ENCODE measurements around the gene LRRC26. TPM values are rescaled to one million over a fixed set of nuclear protein-coding genes. Genes with fewer than 3 reads are reported as not detected.
A peak's percentile ranks its signal among the peaks of the same experiment; 100 is the strongest.

LRRC26 gene
- polyA plus RNA-seq, 2 of the 4 experiments (the other 2 are of a cell fraction), result 0.08 to 1.0 TPM

GRCh38 chr9:137162505-137163364 is 7.1 kb downstream of the LRRC26 start:
- Histone ChIP-seq H3K4me2 (peak overlapping the region; percentile 76), H3K4me3 (peak overlapping the region; percentile 38), H3K9me3 (no peaks in the 10 kb centered on the region), H3K27ac (peak overlapping the region; percentile 54 to 85), H3K4me1 (peaks cover 29% of the 10 kb centered on the region)
- ChIA-PET CTCF (interaction anchor here (0.7 to 7.4 kb wide), 14 partner anchors 8 to 96 kb away, joined by 3 to 57 read pairs (median 4); partner anchors contain the start of genes LRRC26, RNF224, SSNA1 and TMEM210), POLR2A (interaction anchor here (0.6 to 2.1 kb wide), 8 partner anchors 13 to 78 kb away, joined by 3 to 9 read pairs (median 4); partner anchors contain the start of genes RNF224, TPRN and TUBB4B)
- TF ChIP-seq MAX (IDR thresholded peaks at IDR 0.05) (peak; percentile 50; the same call in 1 of the 2 replicates), CTCF (IDR thresholded peaks at IDR 0.05) (peak; percentile 14; the same call in 1 of the 3 replicates), ELK1 (IDR thresholded peaks at IDR 0.05; ENCODE audit: low read depth, low read length) (no peak), SMC3 (IDR thresholded peaks at IDR 0.05) (0 out of 3 replicates have a peak, but pooled peaks have one; percentile 17), HMGXB4 (CRISPR knock-in tag; IDR thresholded peaks at IDR 0.05; ENCODE audit: borderline replicate concordance) (no peak), E2F6 (IDR thresholded peaks at IDR 0.05; ENCODE audit: borderline replicate concordance, low read depth) (peak; percentile 78)
- FAIRE-seq (no peak), ATAC-seq (peak; percentile 25 to 60; a peak in 5 of 6 replicates), DNase-seq (ENCODE audit: low read depth in 1 of 2, low spot score in 1 of 2) (peak in 1 of 2 experiments; percentile 76)
- WGBS (ENCODE audit: missing lambda C conversion rate), result 19% methylated on average over 31 of the region's 74 CpGs

GRCh38 chr9:137161558-137162486 is 8.0 kb downstream of the LRRC26 start:
- FAIRE-seq (no peak), ATAC-seq (peak in 1 of 2 experiments; percentile 13; a peak in 3 of 6 replicates), DNase-seq (ENCODE audit: low read depth in 1 of 2, low spot score in 1 of 2) (peak in 1 of 2 experiments; percentile 43)
- ChIA-PET POLR2A (interaction anchor here (0.9 to 2.1 kb wide), 3 partner anchors 32 to 79 kb away, joined by 7 to 9 read pairs (median 8); partner anchors contain the start of gene TUBB4B), CTCF (interaction anchor here (0.6 to 7.4 kb wide), 11 partner anchors 9 to 95 kb away, joined by 3 to 57 read pairs (median 4); partner anchors contain the start of genes LRRC26, SSNA1 and TMEM210)
- TF ChIP-seq HOXB13 (CRISPR knock-in tag; IDR thresholded peaks at IDR 0.05; ENCODE audit: low read depth) (no peak), MAX (IDR thresholded peaks at IDR 0.05) (peak; percentile 44; the same call in 1 of the 2 replicates)
- H3K9me3 ChIP-seq, result no peaks in the 10 kb centered on the region
- WGBS (ENCODE audit: missing lambda C conversion rate), result 15% methylated on average over 29 of the region's 71 CpGs
- H3K27ac ChIP-seq, result peak overlapping the region in 1 of 2 experiments; percentile 10; a peak in 1 of 6 replicates
- peaks cover 22% of the 10 kb centered on the region for H3K4me1 ChIP-seq
- peak overlapping the region; percentile 76 for H3K4me2 ChIP-seq
- H3K4me3 ChIP-seq, result peak overlapping the region; percentile 38; the same call in 2 of the 3 replicates

All from A549 (cell line).